Caco-2 (cell line): ENCODE measurements around the gene PGR. TPM values are rescaled to one million over a fixed set of nuclear protein-coding genes. Genes with fewer than 3 reads are reported as not detected.

Experiments
- BruUV-seq: library from RNA; stranded (reverse); fragments of 400-500 nt; replicated peaks from 2 replicates; lab custom pipeline; 2021; lab: Mats Ljungman, UMichigan
- CTCF ChIA-PET: fragments of 300-600 bp; sonication (Branson Sonifier 250); formaldehyde crosslinking; loops from one replicate; lab custom pipeline; 2022; ENCODE audit warnings: antibody characterized with exemption; lab: Charles Lee
- POLR2A ChIA-PET: fragments of 300-600 bp; sonication (Branson Sonifier 250); formaldehyde crosslinking; loops from one replicate; lab custom pipeline; 2022; ENCODE audit warnings: antibody characterized with exemption; lab: Charles Lee
- DNase-seq, 2 experiments: peaks; one replicate each; pipeline versions ENCODE4 v3.0.0 to v3.0.0-alpha.2; 2020 to 2022
- H3K27me3 ChIP-seq: replicated peaks from 2 replicates; pipeline ENCODE4 v1.6.0; 2011; ENCODE audit warnings: low read length; ENCODE audit not compliant: control insufficient read depth, insufficient read depth
- H3K36me3 ChIP-seq: 2 replicates; pipeline ENCODE4 v1.5.1; 2011; ENCODE audit warnings: low read length; ENCODE audit not compliant: control insufficient read depth, insufficient read depth
- H3K4me1 ChIP-seq: fragments of 250-450 bp; sonication (Bioruptor Pico); 2 replicates; pipeline ENCODE4 v1.5.1; 2020; ENCODE audit warnings: mild to moderate bottlenecking
- H3K4me3 ChIP-seq: 2 replicates; pipeline ENCODE4 v1.5.1; 2011; ENCODE audit warnings: low read depth, mild to moderate bottlenecking, control low read depth, low read length
- H3K9me3 ChIP-seq: fragments of 250-450 bp; sonication (Bioruptor Pico); 2 replicates; pipeline ENCODE4 v1.5.1; 2020; ENCODE audit warnings: mild to moderate bottlenecking, moderate library complexity
- H3K27ac Mint-ChIP-seq: one replicate; pipeline ENCODE4 v1.8.0; 2022; ENCODE audit warnings: mixed read lengths; ENCODE audit not compliant: unreplicated experiment
- H3K27me3 Mint-ChIP-seq: one replicate; pipeline ENCODE4 v1.8.0; 2022; ENCODE audit warnings: mixed read lengths; ENCODE audit not compliant: insufficient read depth, unreplicated experiment
- H3K36me3 Mint-ChIP-seq: one replicate; pipeline ENCODE4 v1.8.0; 2022; ENCODE audit warnings: mild to moderate bottlenecking, mixed read lengths; ENCODE audit not compliant: insufficient read depth, unreplicated experiment
- H3K4me1 Mint-ChIP-seq: one replicate; pipeline ENCODE4 v1.8.0; 2022; ENCODE audit warnings: low read depth, mixed read lengths; ENCODE audit not compliant: unreplicated experiment
- H3K4me3 Mint-ChIP-seq: one replicate; pipeline ENCODE4 v1.8.0; 2022; ENCODE audit warnings: mild to moderate bottlenecking, moderate library complexity, mixed read lengths; ENCODE audit not compliant: unreplicated experiment
- H3K9me3 Mint-ChIP-seq: one replicate; pipeline ENCODE4 v1.8.0; 2022; ENCODE audit warnings: mixed read lengths; ENCODE audit not compliant: unreplicated experiment
- intact Hi-C: fragments of 100-400 bp; cut with micrococcal nuclease; formaldehyde crosslinking; loops from one replicate; pipeline ENCODE4 v1.10.0; 2022; ENCODE audit not compliant: unreplicated experiment
- total RNA-seq: library from RNA; stranded (reverse); gene quantifications from 2 replicates; pipeline ENCODE4 v1.2.3, GENCODE V29; 2022
- TF ChIP-seq, protein P1 (sequence below), 2 experiments: fragments of 200-600 bp in 1 of 2; IDR thresholded peaks; 1 replicate in 1 of 2; 2 replicates in 1 of 2; pipeline versions ENCODE4 v1.5.1 to v1.8.0; 2011 to 2022; ENCODE audit warnings: antibody characterized with exemption in 1 of 2, control low read depth in 1 of 2, inconsistent platforms in 1 of 2, low read depth in 1 of 2, low read length in 1 of 2, mild to moderate bottlenecking in 1 of 2, moderate library complexity in 1 of 2; ENCODE audit not compliant: insufficient read depth in 1 of 2, severe bottlenecking in 1 of 2, unreplicated experiment in 1 of 2

PGR gene
- total RNA-seq, 1 experiment from 2014 or later, result not detected

DNA sequence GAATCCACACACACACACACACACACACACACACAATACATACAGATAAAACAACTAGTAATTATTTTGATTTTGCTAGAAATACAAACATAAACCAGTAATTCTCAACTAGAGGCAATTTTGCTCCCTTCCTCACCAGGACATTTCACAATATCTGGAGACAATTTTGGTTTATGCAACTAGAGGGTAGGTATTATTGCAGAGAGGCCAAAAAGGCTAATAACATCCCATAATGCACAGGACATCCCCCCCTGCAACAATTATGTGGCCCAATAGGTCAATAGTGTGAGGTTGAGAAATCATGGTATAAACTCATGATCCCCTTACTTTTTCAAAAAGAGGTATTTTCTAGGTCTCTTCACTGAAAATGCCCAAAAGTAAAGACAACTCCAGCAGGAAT, 29.0 kb downstream of the PGR start:
- no peaks in the 10 kb centered on the region for H3K27me3 ChIP-seq
- H3K36me3 ChIP-seq, result no peaks in the 10 kb centered on the region
- CTCF ChIA-PET, result no interaction called here
- no peaks in the 10 kb centered on the region for H3K9me3 ChIP-seq
- Mint-ChIP-seq H3K36me3 (no peaks in the 10 kb centered on the region), H3K27ac (no peak overlapping the region), H3K9me3 (peaks cover 9% of the 10 kb centered on the region), H3K27me3 (peaks cover 8% of the 10 kb centered on the region), H3K4me3 (no peak overlapping the region), H3K4me1 (no peaks in the 10 kb centered on the region)
- BruUV-seq, result no TSS peak
- no peak overlapping the region for H3K4me3 ChIP-seq
- intact Hi-C loops, result no loop called here
- POLR2A ChIA-PET, result no interaction called here
- TF ChIP-seq, protein P1, sequence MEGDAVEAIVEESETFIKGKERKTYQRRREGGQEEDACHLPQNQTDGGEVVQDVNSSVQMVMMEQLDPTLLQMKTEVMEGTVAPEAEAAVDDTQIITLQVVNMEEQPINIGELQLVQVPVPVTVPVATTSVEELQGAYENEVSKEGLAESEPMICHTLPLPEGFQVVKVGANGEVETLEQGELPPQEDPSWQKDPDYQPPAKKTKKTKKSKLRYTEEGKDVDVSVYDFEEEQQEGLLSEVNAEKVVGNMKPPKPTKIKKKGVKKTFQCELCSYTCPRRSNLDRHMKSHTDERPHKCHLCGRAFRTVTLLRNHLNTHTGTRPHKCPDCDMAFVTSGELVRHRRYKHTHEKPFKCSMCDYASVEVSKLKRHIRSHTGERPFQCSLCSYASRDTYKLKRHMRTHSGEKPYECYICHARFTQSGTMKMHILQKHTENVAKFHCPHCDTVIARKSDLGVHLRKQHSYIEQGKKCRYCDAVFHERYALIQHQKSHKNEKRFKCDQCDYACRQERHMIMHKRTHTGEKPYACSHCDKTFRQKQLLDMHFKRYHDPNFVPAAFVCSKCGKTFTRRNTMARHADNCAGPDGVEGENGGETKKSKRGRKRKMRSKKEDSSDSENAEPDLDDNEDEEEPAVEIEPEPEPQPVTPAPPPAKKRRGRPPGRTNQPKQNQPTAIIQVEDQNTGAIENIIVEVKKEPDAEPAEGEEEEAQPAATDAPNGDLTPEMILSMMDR (IDR thresholded peaks at IDR 0.05; ENCODE audit: insufficient read depth in 1 of 2, low read depth in 1 of 2, low read length in 1 of 2, severe bottlenecking in 1 of 2, unreplicated experiment in 1 of 2), result no peak
- DNase-seq, result no peak
- no peaks in the 10 kb centered on the region for H3K4me1 ChIP-seq

DNA sequence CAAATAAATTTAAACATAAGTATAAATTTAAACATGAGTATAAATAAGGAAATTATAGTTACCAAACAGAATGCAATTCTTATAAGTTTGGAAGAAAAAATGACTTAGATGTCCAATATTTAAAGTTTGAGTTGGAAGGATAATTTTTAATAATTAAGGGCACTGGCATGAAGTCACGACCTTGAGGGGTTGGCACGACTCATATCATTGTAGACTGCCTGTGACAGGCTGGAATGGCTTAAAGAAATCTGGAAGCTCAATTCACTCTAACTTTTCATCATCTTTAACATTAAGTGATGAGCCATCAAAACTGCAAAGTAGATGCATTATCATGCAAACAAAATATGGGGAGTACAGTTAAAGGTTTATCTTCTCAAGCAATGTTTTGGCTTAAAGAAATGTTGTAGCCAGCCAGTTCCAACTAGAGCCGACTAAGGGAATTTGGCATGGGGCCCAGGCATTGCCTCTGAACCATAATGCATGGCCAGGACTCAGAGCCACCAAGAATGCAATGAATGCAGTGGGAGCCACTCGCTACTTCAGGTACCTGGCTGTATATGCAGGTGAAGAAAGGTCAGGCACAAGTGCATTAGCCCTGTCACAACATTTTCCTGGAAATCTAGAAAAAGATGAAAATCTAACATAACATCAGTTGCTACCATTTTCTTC, 33.4 kb downstream of the PGR start:
- Histone ChIP-seq H3K9me3 (no peaks in the 10 kb centered on the region), H3K36me3 (no peaks in the 10 kb centered on the region), H3K4me3 (no peak overlapping the region), H3K27me3 (no peaks in the 10 kb centered on the region), H3K4me1 (no peaks in the 10 kb centered on the region)
- TF ChIP-seq, protein P1 (IDR thresholded peaks at IDR 0.05; ENCODE audit: insufficient read depth in 1 of 2, low read depth in 1 of 2, low read length in 1 of 2, severe bottlenecking in 1 of 2, unreplicated experiment in 1 of 2), result no peak
- DNase-seq, result no peak
- ChIA-PET CTCF (no interaction called here), POLR2A (no interaction called here)
- H3K27me3 Mint-ChIP-seq, result peaks cover 2% of the 10 kb centered on the region
- H3K36me3 Mint-ChIP-seq, result no peaks in the 10 kb centered on the region
- intact Hi-C loops, result no loop called here
- no TSS peak for BruUV-seq
- no peak overlapping the region for H3K27ac Mint-ChIP-seq
- no peak overlapping the region for H3K4me3 Mint-ChIP-seq
- no peaks in the 10 kb centered on the region for H3K4me1 Mint-ChIP-seq
- H3K9me3 Mint-ChIP-seq, result no peaks in the 10 kb centered on the region

DNA sequence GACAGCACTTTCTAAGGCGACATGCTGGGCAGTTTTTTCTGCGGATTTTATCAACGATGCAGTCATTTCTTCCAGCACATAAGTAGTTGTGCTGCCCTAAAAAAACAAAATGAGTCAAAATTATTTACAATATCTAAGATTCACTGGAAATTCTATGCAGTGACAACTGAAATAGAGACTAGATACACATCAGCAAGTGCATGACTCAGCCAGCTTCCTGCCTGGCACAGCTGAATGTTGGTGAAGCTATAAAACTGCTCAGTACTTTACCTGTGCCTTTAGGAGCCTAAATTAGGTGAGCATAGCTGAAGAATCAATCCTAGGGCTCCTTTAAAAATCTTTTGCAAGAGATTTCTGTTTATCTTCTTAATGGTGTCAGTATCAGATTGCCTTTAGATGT, 37.8 kb downstream of the PGR start:
- Histone ChIP-seq H3K4me3 (no peak overlapping the region), H3K36me3 (no peaks in the 10 kb centered on the region), H3K27me3 (no peaks in the 10 kb centered on the region), H3K4me1 (no peaks in the 10 kb centered on the region), H3K9me3 (no peaks in the 10 kb centered on the region)
- intact Hi-C loops, result no loop called here
- H3K27ac Mint-ChIP-seq, result no peak overlapping the region
- H3K9me3 Mint-ChIP-seq, result peaks cover 12% of the 10 kb centered on the region
- H3K36me3 Mint-ChIP-seq, result no peaks in the 10 kb centered on the region
- BruUV-seq, result no TSS peak
- no peak overlapping the region for H3K4me3 Mint-ChIP-seq
- TF ChIP-seq, protein P1 (IDR thresholded peaks at IDR 0.05; ENCODE audit: insufficient read depth in 1 of 2, low read depth in 1 of 2, low read length in 1 of 2, severe bottlenecking in 1 of 2, unreplicated experiment in 1 of 2), result no peak
- DNase-seq, result no peak
- ChIA-PET POLR2A (no interaction called here), CTCF (no interaction called here)
- peaks cover 2% of the 10 kb centered on the region for H3K27me3 Mint-ChIP-seq
- no peaks in the 10 kb centered on the region for H3K4me1 Mint-ChIP-seq
